Gastroesophageal sphincter (tissue), 4 donors: ENCODE measurements around the gene UBE2O. TPM values are rescaled to one million over a fixed set of nuclear protein-coding genes. Genes with fewer than 3 reads are reported as not detected.

ENCODE experiments used
- ATAC-seq: fragments of 150-250 bp; one replicate; pipeline ENCODE4 v1.9.1; 2016; ENCODE audit warnings: mild to moderate bottlenecking, moderate library complexity
- H3K27ac ChIP-seq, 4 donors: fragments of 200-600 bp; sonication (generic) in 3 of 4; 1 replicate in 3 of 4; 2 replicates in 1 of 4; pipeline ENCODE4 v1.5.1; 2016 to 2019
- H3K27me3 ChIP-seq: fragments of 200-600 bp; sonication (generic); one replicate; pipeline ENCODE4 v1.5.1; 2019
- H3K36me3 ChIP-seq, 2 donors: fragments of 200-600 bp; sonication (generic); one replicate each; pipeline ENCODE4 v1.5.1; 2019; ENCODE audit warnings: control low read depth in 1 of 2
- H3K4me1 ChIP-seq, 3 donors: fragments of 200-600 bp; sonication (generic); 1 replicate in 2 of 3; 2 replicates in 1 of 3; pipeline ENCODE4 v1.5.1; 2016 to 2019; ENCODE audit warnings: control low read depth in 2 of 3
- H3K4me3 ChIP-seq, 2 donors: fragments of 200-600 bp; sonication (generic); one replicate each; pipeline ENCODE4 v1.5.1; 2019; ENCODE audit warnings: mild to moderate bottlenecking in 1 of 2, moderate library complexity in 1 of 2
- H3K9me3 ChIP-seq, 3 donors: fragments of 200-600 bp; sonication (generic); one replicate each; pipeline ENCODE4 v1.5.1; 2017 to 2019; ENCODE audit warnings: control low read depth in 2 of 3
- EP300 ChIP-seq: sonication (generic); formaldehyde crosslinking; IDR thresholded peaks from one replicate; pipeline ENCODE4 v1.6.1; 2017; ENCODE audit warnings: antibody characterized with exemption, mild to moderate bottlenecking
- POLR2A ChIP-seq, 2 donors: fragments of 450-650 bp; IDR thresholded peaks; one replicate each; pipeline ENCODE4 v1.6.1; 2017; ENCODE audit warnings: antibody characterized with exemption in 2 of 2, mild to moderate bottlenecking in 2 of 2, moderate library complexity in 1 of 2
- POLR2AphosphoS5 ChIP-seq: sonication (generic); formaldehyde crosslinking; IDR thresholded peaks from one replicate; pipeline ENCODE4 v1.6.1; 2017; ENCODE audit warnings: antibody characterized with exemption
- WGBS, 2 donors: methylation state at CpG; one replicate each; pipeline ENCODE4 v1.1.5; 2018; ENCODE audit warnings: low coverage in 1 of 2; 5-methylcytosine and 5-hydroxymethylcytosine counted together
- total RNA-seq, 4 donors: library from RNA; depleted of rRNA; stranded (reverse); fragments of >200 nt; gene quantifications; one replicate each; pipeline ENCODE4 v1.1.0, GENCODE V29; 2016
- TF ChIP-seq, protein P1 (sequence below), 4 experiments: fragments of 200-600 bp in 2 of 4; fragments of 450-650 bp in 2 of 4; sonication (generic) in 1 of 4; IDR thresholded peaks; one replicate each; pipeline ENCODE4 v1.5.1; 2017 to 2019; ENCODE audit warnings: antibody characterized with exemption in 4 of 4, mild to moderate bottlenecking in 2 of 4, moderate library complexity in 2 of 4

The UBE2O gene
- total RNA-seq, 4 donors from 2014 or later, result 13.0 to 19.8 (median 15.2) TPM

GRCh38 chr17:76354317-76354729, 98.6 kb downstream of the UBE2O start:
- TF ChIP-seq EP300, result no peak
- TF ChIP-seq, protein P1, sequence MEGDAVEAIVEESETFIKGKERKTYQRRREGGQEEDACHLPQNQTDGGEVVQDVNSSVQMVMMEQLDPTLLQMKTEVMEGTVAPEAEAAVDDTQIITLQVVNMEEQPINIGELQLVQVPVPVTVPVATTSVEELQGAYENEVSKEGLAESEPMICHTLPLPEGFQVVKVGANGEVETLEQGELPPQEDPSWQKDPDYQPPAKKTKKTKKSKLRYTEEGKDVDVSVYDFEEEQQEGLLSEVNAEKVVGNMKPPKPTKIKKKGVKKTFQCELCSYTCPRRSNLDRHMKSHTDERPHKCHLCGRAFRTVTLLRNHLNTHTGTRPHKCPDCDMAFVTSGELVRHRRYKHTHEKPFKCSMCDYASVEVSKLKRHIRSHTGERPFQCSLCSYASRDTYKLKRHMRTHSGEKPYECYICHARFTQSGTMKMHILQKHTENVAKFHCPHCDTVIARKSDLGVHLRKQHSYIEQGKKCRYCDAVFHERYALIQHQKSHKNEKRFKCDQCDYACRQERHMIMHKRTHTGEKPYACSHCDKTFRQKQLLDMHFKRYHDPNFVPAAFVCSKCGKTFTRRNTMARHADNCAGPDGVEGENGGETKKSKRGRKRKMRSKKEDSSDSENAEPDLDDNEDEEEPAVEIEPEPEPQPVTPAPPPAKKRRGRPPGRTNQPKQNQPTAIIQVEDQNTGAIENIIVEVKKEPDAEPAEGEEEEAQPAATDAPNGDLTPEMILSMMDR (IDR thresholded peaks at IDR 0.05), result no peak
- TF ChIP-seq POLR2AphosphoS5, result no peak
- TF ChIP-seq POLR2A (IDR thresholded peaks at IDR 0.05), result no peak
- no peak for ATAC-seq
- Histone ChIP-seq H3K9me3 (no peaks in the 10 kb centered on the region), H3K27me3 (no peaks in the 10 kb centered on the region), H3K4me3 (peak overlapping the region; percentile 95 to 97), H3K27ac (peak overlapping the region in 3 of 4 donors; percentile 88 to 90 (median 89)), H3K36me3 (no peaks in the 10 kb centered on the region), H3K4me1 (peaks cover 0 to 27% (median 4%) of the 10 kb centered on the region in 3 donors)
- 1 to 2% methylated on average over 15 to 18 of the region's 18 CpGs for WGBS, 2 donors

- Histone ChIP-seq H3K36me3 (no peaks in the 10 kb centered on the region), H3K9me3 (no peaks in the 10 kb centered on the region), H3K27ac (peak within 1 kb of the TSS; percentile 44 to 90 (median 88)), H3K27me3 (no peaks in the 10 kb centered on the region), H3K4me1 (peaks cover 0 to 27% (median 4%) of the 10 kb centered on the region in 3 donors), H3K4me3 (peak within 1 kb of the TSS; percentile 95 to 97)
- no peak for TF ChIP-seq EP300
- TF ChIP-seq POLR2AphosphoS5, result peak; percentile 74
- TF ChIP-seq, protein P1 (IDR thresholded peaks at IDR 0.05), result peak in 3 of 4 experiments; percentile 55 to 72 (median 56)
- peak; percentile 70 to 81 for TF ChIP-seq POLR2A (IDR thresholded peaks at IDR 0.05)
- WGBS, 2 donors, result 0% methylated on average over 1 to 3 of the region's 75 CpGs
- ATAC-seq, result peak; percentile 98
Measured at GRCh38 chr17:76353599-76354316, 99.2 kb downstream of the UBE2O start, which contains the start of gene PRPSAP1. PRPSAP1 (minus strand) TSS chr17:76353916; CDS start chr17:76353703, 213 bp downstream.

DNA sequence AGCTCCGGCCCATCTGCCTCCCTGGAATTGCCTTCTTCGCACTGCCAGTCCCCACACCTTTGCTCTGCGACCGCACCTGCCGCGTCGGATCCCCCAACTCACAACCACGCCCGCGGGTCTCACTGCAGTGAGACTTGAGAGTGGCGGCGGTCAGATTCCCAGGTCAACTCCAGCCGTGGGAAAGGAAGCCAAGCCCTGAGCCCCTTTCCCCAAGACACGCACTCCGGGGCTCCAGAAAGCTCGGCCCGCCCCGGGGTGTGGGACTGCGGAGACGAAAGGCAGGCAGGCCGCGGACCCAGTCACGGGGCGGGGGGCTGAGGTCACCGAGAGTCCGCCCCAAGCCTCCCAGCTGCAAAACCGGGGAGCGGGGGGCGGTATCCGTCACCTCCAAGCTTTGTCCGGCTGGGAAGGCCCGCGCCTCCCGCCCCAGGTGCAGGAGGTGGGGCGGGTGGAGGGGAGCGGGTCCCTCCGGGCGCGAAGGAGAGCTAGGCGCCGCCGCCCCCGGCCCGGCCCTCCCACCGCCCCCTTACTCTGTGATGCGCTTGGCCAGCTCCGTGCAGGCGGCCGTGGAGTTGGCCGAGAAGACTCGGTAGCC, 99.9 kb downstream of the UBE2O start:
- H3K36me3 ChIP-seq, result peaks cover 0 to 5% of the 10 kb centered on the region in 2 donors
- ATAC-seq, result no peak
- H3K27ac ChIP-seq, result peak overlapping the region; percentile 44 to 90 (median 88)
- H3K4me1 ChIP-seq, result peaks cover 0 to 27% (median 4%) of the 10 kb centered on the region in 3 donors
- no peaks in the 10 kb centered on the region for H3K9me3 ChIP-seq
- TF ChIP-seq, protein P1 (IDR thresholded peaks at IDR 0.05), result no peak
- TF ChIP-seq POLR2AphosphoS5 (no peak), POLR2A (IDR thresholded peaks at IDR 0.05) (no peak), EP300 (no peak)
- 1 to 10% methylated on average over 2 to 22 of the region's 51 CpGs for WGBS, 2 donors
- peak overlapping the region; percentile 95 to 97 for H3K4me3 ChIP-seq
- no peaks in the 10 kb centered on the region for H3K27me3 ChIP-seq

GRCh38 chr17:76351526-76352071, 101.4 kb downstream of the UBE2O start:
- peaks cover 0 to 20% of the 10 kb centered on the region in 2 donors for H3K36me3 ChIP-seq
- TF ChIP-seq, protein P1 (IDR thresholded peaks at IDR 0.05), result no peak
- no peak for TF ChIP-seq POLR2AphosphoS5
- no peak for TF ChIP-seq EP300
- TF ChIP-seq POLR2A (IDR thresholded peaks at IDR 0.05), result no peak
- H3K4me1 ChIP-seq, result peaks cover 0 to 27% (median 4%) of the 10 kb centered on the region in 3 donors
- no peak for ATAC-seq
- H3K27me3 ChIP-seq, result no peaks in the 10 kb centered on the region
- no peak overlapping the region for H3K4me3 ChIP-seq
- no peaks in the 10 kb centered on the region for H3K9me3 ChIP-seq
- no peak overlapping the region for H3K27ac ChIP-seq
- 73 to 76% methylated on average over 8 to 9 of the region's 9 CpGs for WGBS, 2 donors
